HG03097 (cell line): ENCODE data around the gene EPHA6.
A peak's percentile ranks its signal among the peaks of the same experiment; 100 is the strongest.

Source experiments
- ATAC-seq: cut with Tn5 transposase; IDR thresholded peaks from one replicate; pipeline ENCODE4 v1.9.1; 2021; ENCODE audit not compliant: unreplicated experiment, low FRiP score

The EPHA6 gene

DNA sequence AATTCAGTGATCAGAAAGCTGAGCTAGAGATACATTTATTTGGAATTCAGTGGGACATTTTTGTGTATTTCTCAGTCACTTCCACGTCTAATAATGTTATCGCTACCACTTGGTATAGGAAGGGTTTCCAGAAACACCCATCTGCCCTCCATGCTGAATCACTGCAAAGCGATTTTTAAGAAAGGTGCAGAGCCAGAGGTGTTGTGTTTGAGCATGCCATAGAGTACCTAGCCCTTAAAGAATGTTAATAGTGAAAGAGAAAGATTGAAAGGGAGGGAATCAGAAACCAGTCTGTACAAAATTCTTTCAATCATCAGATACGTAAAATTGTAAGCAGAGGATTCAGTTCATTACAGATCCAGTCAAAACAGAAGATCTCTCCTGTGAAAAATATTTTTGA, 870.1 kb downstream of the EPHA6 start:
- no peak for ATAC-seq

DNA sequence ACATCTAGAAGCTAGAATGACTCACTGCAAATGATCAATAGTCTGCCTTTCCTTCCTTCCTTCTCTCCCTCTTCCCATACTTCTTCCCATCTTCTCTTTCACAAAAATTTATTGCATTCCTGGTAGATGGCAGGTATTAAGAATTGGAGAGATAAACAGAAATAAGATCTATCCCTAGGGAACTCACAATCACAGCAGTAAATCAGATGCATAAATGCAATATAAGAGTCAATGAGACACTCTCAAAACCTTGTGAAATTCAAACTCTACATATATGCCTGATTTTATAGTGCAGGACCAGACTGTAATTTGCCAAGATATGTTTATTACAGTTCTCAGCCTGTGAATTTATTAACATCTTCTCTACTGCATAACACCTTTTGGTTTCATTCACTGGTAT, 871.9 kb downstream of the EPHA6 start:
- ATAC-seq: no peak

DNA sequence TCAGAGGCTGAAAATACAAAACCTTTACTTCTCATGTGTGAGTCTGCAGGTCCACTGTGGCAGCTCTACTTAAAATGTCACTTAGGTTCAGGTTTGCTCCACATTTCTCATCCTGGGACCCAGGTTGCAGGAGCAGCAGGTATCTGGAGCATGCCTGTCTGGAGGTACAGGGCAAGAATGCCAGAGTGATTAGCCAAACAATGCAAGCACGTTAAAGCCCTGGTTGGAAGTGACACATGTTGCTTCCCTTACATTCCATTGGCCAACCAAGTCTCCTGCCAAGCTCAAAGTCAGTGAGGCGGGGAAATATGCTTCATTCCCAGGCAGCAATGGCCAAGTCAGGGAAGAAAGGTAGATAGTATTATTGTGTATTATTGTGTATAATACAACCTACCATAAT, 873.3 kb downstream of the EPHA6 start:
- ATAC-seq: no peak

DNA sequence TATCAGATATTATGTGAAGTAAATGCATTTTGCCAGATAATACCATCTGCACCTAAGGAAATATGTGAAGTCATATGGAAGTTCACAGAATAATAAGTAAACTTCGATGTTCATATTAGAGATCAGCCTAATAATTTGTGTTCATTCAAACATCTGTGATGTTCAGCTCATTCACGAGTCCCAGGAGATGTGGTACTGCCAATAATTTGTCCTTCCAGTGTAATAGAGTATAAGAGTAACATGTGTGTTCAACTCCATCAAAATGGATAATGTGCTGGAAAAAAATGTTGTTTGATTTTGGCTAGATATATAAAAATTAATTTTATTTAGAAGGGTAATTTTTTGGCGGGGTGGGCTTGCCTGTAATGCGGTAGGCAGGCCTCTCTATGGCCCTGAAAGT, 874.7 kb downstream of the EPHA6 start:
- ATAC-seq: no peak

DNA sequence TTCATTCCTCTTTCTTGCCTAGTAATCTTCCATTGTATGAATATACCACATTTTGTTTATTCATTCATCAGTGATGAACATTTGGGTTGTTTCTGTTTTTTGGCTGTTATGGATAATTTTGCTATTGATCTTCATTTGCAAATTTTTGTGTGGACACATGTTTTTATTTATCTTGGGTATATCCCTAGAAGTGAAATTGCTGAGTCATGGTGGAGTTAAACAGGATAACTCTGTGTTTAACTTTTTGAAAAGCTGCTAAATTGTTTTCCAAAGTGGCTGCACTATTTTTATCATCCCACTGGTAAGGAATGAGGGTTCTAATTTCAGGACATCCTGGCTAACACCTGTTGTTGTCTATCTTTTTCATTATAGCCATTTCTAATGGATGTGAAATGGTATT, 875.6 kb downstream of the EPHA6 start:
- ATAC-seq: no peak

DNA sequence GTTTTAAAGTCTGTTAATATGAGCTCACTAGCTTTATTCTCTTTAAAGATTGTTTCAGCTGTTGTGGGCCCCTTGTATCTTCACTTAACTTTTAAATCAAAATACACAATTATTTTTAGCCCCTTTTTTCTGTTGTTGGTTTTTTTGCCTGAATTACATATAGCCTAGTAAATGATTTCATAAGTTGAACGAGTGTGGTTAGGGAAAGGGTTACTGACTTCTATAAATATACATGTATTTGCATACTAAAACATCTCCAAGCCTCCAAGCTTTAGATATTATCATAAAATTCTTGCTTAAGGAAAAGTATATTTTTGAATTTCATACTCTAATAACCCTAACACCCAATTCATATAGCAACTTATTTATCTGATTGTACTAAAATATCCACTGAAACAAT, 877.0 kb downstream of the EPHA6 start:
- no peak for ATAC-seq

DNA sequence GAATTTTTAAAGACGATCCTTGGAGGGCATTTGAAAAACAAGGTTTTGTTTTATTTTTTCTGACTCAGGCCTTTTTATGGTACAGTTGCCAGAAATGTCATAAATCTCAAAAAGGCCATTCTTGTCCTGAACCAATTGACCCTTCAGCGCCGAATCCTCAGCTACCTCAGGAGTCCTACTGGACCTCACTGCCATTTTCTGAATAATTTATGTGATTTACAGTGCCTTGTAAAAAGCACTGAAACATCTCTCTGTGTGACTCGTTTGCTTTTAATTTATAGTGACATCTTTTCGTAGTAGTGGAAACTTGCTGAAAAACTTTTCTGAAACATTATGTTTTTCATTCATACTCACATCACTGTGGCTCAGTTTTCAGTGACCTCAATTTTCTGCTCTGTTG, 878.0 kb downstream of the EPHA6 start:
- no peak for ATAC-seq

DNA sequence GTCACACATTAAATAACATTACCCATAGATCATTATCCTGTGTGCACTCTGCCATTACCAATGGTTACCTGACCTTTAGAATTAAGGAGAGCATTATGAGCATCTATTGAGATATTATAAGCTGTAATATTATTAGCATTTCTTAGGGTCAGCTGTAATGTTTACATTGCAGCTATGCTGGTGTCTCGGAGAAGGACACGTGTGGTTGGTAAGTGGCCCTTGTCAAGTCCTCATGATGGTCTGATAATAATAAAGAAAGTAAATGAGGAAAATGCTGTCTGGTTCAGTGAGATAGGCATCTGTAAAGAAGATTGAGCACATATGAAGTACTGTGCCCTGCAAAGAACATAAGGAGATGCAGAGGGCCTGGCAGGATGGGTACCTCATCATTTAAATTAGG, 878.4 kb downstream of the EPHA6 start:
- no peak for ATAC-seq

DNA sequence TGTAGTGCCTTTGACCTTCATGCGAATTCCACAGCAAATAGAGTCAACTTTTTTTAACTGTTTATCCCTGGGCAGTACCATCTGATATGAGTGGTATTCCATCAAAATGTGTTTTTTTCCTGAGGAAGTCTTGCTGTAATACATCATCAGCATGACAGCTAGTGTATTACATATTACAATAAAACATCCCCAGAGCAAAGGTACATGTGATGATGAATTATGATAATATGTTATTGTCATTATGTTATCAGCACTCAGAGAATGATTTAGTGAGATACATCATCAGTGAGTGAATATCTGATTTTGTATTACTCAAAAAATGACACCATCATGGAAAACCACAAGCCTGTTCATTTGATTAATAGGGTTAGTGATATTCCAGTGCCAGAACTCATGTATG, 880.5 kb downstream of the EPHA6 start:
- no peak for ATAC-seq

DNA sequence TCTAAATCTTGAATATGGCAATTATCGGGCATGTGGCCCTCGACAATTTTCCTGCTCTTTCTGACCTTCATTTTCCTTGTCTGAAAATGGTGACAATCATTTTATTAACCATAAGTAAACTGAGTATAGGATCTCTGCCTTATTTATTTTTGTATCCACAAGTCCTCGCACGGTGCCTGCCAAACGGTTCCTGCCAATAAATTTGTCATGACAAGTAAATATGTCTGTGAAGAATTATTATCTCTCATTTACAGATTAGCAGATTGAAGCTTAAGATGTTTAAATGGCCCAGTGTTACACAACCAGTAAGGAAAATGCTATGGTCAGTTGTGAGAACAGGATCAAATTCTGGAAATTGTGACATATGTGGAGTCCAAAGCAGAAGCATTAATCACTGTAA, 884.3 kb downstream of the EPHA6 start:
- no peak for ATAC-seq

DNA sequence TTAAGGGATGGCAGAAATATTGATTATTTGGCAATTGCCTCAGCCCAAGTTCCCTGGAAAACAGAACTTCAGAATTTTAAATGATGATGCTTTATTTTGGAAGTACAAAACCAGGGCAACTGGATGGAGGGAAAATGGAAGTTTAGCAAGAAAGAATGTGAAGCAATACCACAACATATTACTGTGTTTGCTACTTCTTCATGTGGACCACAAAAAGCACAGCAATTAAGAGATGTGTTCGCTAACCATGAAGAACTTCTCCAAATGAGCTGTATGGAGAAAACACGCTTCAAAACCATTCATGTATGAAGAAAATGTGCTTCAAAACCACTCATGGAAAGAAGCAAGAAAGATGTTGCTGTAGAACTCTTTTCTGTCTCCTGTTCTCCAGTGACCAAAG, 885.5 kb downstream of the EPHA6 start:
- no peak for ATAC-seq

DNA sequence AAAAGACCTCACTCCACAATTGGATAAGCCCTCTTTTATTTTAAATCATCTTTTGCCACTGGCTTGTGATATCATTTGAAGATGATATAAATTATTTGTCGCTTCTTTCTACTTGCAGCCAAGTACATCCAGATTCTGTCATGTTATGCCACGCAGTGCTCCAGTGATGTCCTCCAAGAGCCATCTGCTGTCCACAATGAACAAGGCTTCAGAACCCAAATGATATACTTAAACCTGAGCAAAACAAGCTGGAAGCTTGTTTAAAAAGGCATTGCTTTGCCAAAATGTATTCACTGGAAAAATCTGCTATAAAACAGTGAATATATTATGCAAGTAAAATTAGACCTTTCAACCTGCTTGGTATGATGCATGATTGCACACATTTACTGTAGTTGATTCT, 891.4 kb downstream of the EPHA6 start:
- no peak for ATAC-seq

DNA sequence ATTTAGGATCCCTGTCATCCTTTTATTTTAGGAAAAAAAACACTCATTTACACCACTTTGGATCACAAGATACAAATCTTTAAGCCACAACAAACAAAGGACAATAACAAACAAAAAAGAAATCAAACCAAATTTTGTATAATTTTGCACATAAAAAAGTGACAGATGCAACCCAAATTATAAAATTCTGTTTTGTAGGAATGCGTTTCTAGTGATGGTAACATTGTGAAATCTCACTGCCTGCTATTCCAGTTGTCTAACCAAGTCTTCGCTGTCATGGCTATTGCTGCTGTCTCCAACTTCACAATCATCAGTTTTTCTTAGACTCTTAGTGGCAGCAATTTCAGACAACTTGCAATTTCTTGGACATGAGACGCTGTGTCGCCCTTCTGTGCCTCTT, 891.8 kb downstream of the EPHA6 start:
- no peak for ATAC-seq

DNA sequence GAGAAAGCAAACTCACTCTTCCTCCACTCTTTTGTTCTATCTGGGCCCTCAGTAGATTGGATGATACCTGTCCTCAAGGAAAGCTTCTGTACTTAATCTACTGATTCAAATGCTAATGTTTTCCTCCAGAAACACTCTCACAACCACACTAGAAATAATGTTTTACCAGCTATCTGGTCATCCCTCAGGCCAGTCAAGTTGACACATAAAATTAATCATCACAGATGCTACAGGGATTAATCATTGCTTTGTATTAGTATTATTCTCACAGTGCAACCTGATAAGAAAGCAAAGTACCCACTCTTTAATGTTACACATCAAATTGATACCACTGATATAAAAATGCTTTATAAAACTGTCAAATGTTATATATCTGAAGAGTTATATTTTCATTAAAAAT, 897.3 kb downstream of the EPHA6 start:
- ATAC-seq: no peak

DNA sequence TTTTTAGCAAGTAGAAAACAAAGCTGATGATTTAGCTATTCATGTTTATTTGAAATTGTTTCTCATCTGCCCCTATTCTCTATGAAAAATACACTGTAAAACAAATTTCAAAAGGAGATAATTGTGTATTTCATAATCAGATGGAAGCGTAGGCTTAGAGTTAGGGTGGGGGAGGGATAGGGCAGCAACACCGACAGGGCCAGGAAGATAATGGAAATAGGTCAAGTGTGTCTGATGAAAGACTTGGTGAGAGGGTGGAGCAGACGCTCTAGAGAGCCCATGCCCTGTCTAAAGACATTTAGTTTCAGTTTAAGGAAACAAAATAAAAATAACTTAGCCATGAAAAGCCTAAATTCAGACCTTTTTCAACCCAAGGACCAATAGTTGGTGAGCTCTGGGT, 898.5 kb downstream of the EPHA6 start:
- ATAC-seq: no peak

DNA sequence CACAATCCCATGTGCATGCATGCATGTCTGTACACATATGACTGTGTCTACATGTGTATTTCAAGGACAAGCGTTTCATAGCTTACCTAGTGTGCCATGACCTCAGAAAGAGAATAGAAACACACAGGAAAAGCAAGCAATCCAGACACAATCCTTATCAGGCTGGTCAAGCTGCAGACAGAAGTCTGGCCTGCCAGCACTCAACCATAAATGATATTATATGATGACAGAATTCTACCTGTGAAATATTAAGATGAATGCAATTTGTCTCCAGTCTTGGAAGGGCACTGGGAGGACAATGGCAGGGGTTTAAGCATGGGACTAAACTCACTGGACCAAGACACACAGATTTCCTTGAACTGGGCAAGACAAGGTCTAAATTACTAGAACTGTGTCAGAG, 899.2 kb downstream of the EPHA6 start:
- no peak for ATAC-seq

DNA sequence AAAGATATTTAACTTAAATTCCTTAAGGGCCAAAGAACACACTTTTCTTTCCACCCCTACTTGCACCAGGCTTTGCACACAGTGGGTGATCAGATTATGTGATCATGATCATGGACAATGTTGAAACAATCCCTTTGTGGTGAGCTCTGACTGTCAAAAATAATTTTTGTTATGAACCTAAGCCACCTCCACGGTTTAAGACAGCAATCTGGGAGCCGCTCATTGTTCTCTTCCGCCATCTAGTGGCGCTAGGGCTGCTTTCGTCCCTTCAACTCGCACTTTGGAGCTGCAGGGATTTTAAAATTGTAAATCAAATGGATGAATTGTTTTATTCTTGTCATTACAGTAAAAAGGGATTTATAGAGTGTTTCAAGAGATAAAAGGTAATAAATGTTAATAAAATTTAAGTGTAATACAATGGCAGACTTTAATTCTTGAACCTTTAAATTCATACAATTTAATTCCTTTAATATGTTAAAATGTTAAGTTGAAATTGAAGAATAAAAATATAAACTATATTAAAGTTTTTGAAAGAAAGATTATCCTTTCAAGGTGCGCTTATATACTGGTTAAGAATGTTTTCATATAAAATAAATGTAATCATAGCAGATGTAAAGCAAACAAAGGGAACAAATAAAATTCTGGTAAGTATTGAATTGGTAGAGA, 904.9 kb downstream of the EPHA6 start:
- ATAC-seq: peak; percentile 86

DNA sequence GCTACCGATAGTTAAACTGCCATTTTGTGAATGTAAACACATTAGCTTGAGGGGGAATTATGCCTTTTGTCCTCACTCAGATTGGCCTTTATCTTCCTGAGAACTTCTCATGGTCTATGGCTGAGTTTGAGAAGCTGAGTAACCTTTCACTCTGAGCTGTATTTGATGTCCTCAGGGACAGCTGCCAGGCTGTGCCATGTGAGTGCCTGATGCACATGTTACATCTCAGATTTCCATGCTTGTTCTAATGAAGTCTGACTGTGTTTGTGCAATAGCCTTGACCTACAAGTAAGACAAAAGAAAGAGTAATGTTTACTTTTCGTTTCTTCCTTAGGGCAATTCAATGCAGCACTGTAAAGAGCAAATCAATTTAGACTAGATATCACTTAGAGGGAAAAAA, 906.0 kb downstream of the EPHA6 start:
- no peak for ATAC-seq

DNA sequence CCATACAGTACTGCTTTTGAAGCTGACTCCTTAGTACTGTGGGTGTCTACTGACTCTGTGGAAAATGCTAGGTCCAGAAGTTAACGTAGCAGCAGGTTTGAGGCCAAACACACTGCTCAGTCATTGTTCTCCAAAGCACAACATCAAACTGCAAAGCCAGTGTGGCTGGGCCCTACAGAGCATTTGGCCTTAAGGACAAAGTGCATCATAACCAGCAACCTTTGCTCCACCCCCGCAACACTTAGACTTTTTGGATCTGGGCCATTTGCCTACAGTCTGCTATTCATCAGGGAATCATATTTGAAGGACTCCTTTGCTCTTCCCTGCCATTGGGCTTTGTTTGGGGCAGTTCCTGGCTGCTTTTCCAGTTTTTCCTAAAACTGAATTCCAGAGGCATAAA, 907.1 kb downstream of the EPHA6 start:
- ATAC-seq: no peak

DNA sequence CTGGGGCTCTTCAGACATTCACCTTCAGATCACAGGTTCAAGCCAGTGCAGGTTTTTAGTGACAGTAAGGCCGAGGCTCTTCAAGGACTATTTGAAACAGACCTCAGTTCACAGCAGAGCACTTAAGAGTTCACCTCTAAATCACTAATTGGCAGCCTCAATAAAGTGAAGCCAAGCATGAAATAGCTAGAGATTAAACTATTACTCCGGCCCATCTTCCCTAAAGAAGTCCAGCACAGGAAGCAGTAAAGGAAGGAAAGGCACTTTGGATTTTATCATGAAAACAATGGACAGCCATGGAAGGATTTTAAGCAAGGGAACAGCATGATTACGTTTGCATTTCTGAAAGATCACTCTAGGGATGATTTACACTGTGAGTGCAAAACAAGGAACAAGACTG, 922.5 kb downstream of the EPHA6 start:
- ATAC-seq: no peak

DNA sequence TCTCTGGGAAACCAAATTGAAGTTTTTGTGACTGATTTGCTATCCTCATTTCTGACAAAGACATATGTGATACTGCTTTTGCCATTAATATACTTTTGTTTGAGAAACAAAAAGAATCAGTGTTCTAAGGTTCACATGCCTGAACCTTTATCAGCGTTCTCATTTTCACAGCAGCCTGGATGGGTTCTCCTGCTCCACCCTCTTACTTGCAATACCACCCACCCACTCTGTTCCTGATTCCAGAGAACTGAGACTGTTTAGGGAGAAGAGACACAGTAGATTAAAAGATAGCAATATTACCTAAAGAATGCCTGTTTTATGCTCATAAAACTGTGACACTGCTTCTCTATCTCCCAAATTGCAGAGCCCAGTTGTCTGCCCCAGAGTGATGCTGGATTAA, 924.4 kb downstream of the EPHA6 start:
- no peak for ATAC-seq

DNA sequence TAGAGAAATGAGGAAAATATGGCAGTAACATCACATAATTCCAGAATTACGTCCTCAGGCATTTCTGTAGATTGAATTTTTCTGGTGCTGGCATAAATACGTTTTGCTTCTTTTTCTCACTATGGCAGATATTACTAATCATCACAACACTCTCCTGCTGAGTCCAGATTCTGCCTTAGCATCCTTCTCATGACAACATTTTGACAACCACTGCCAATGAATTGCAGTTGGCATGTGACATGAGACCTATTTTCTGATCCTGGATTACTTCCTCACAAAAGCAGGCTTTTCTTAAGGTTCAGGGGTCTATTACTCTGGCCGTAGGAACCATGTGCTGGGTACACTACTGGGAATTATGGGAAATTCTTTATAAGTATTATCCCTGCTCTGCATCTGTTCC, 927.6 kb downstream of the EPHA6 start:
- no peak for ATAC-seq

DNA sequence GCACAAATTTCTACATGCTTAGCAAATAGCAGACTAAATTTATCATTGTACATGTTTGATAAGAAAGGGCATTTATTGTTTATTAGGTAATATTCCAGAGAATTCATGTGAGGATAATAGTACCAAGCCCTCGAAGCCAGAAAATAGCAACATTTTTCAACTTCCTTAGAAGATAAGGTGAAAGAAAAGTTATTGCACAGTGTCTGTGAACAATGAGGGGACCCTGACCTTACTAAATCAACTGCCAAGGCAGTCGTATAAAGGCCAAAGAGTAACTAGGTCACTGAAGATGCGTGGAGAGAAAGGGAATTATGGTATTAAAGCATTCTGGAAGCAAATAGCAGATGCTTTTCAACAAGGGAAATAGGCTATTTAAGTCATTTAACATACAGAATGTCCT, 929.9 kb downstream of the EPHA6 start:
- ATAC-seq: no peak
